WERI-Rb-1 (cell line): Measurements from ENCODE around the gene SESN2.

Experiments
- DNase-seq: peaks from one replicate; pipeline ENCODE4 v3.0.0-alpha.2; 2020
- H3K27ac ChIP-seq: fragments of 250-450 bp; sonication (Bioruptor Pico); 2 replicates; pipeline ENCODE4 v1.5.1; 2020; ENCODE audit warnings: mild to moderate bottlenecking, moderate library complexity
- H3K27me3 ChIP-seq: fragments of 250-450 bp; sonication (Bioruptor Pico); 2 replicates; pipeline ENCODE4 v1.5.1; 2021; ENCODE audit warnings: mild to moderate bottlenecking, low read depth, moderate library complexity; ENCODE audit not compliant: insufficient read depth, severe bottlenecking
- H3K36me3 ChIP-seq: fragments of 250-450 bp; sonication (Bioruptor Pico); 2 replicates; pipeline ENCODE4 v1.5.1; 2020; ENCODE audit warnings: mild to moderate bottlenecking, moderate library complexity
- H3K4me3 ChIP-seq: 2 replicates; pipeline ENCODE4 v1.5.1; 2011; ENCODE audit warnings: low read depth, mild to moderate bottlenecking, control low read depth, low read length
- H3K9me3 ChIP-seq: fragments of 250-450 bp; sonication (Bioruptor Pico); 2 replicates; pipeline ENCODE4 v1.5.1; 2021; ENCODE audit warnings: mild to moderate bottlenecking, moderate library complexity; ENCODE audit not compliant: severe bottlenecking
- TF ChIP-seq, protein P1 (sequence below): IDR thresholded peaks from 2 replicates; pipeline ENCODE4 v1.5.1; 2011; ENCODE audit warnings: low read depth, mild to moderate bottlenecking, control low read depth, inconsistent platforms, low read length

SESN2 gene

DNA sequence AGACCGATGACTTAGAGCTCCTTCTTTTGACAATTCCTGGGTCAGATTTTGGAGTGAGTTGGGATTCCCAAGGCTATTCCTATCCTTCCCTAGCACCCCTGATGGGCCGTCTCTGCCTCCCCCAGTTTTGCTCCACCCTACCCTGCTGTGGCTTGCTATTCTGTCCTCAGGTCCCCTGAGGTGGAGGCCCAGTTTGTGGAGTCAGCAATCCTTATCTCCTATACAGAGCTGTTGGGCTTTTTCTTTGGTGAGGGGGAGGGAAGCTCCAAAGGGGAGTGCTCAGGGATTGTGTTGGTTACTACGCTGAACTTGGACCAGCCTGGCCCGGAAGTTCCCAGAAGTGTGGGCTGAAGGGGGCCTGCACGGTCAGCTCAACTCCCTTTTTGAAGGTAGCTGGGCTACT, 7.6 kb downstream of the SESN2 start:
- DNase-seq, result no peak
- TF ChIP-seq, protein P1, sequence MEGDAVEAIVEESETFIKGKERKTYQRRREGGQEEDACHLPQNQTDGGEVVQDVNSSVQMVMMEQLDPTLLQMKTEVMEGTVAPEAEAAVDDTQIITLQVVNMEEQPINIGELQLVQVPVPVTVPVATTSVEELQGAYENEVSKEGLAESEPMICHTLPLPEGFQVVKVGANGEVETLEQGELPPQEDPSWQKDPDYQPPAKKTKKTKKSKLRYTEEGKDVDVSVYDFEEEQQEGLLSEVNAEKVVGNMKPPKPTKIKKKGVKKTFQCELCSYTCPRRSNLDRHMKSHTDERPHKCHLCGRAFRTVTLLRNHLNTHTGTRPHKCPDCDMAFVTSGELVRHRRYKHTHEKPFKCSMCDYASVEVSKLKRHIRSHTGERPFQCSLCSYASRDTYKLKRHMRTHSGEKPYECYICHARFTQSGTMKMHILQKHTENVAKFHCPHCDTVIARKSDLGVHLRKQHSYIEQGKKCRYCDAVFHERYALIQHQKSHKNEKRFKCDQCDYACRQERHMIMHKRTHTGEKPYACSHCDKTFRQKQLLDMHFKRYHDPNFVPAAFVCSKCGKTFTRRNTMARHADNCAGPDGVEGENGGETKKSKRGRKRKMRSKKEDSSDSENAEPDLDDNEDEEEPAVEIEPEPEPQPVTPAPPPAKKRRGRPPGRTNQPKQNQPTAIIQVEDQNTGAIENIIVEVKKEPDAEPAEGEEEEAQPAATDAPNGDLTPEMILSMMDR, result no peak
- Histone ChIP-seq H3K4me3 (no peak overlapping the region), H3K36me3 (peaks cover 8% of the 10 kb centered on the region), H3K27me3 (no peaks in the 10 kb centered on the region), H3K27ac (no peak overlapping the region), H3K9me3 (no peaks in the 10 kb centered on the region)

DNA sequence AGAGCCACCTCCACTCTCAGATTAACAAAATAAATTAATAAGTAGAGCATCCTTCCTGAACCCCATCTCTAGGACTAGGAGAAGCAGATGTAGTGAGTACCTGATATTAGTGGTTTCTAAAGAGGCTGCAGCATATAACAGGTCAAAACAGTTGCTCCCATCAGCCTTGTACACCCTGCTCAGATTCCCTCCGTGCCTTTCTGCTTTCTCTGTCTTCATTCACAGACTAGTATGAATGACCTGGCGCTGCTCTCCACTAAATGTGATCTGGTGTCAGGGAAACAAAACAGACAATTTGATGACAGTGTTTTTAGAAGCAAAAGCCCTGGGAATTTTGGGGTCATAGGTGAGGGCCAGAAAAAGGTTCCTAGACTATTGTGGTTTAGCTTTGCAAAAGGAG, 8.3 kb downstream of the SESN2 start:
- TF ChIP-seq, protein P1, result no peak

DNA sequence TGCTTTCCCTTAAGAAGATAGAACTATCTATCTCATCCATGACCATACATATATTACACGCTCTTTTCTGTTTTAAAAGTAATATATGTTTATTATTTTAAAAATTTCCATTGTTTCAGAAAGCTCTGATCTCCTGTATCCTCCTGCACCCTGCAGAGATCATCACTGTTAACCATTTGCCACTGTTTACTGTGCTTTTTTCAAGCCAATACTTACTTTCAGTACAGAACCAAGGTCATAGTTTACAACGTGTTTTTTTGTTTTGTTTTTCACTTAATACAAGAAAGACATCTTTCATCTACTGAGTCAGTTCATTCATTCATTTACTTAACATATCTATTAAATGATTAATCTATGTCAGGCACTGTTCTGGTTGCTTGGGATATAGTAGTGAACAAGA, 10.2 kb downstream of the SESN2 start:
- H3K36me3 ChIP-seq, result peaks cover 33% of the 10 kb centered on the region
- TF ChIP-seq, protein P1, result no peak

More for the DNA sequence above, 8.3 kb downstream of the SESN2 start:
- no peak overlapping the region for H3K27ac ChIP-seq
- no peaks in the 10 kb centered on the region for H3K9me3 ChIP-seq
- no peak overlapping the region for H3K4me3 ChIP-seq
- peaks cover 15% of the 10 kb centered on the region for H3K36me3 ChIP-seq
- no peaks in the 10 kb centered on the region for H3K27me3 ChIP-seq
- DNase-seq, result no peak

DNA sequence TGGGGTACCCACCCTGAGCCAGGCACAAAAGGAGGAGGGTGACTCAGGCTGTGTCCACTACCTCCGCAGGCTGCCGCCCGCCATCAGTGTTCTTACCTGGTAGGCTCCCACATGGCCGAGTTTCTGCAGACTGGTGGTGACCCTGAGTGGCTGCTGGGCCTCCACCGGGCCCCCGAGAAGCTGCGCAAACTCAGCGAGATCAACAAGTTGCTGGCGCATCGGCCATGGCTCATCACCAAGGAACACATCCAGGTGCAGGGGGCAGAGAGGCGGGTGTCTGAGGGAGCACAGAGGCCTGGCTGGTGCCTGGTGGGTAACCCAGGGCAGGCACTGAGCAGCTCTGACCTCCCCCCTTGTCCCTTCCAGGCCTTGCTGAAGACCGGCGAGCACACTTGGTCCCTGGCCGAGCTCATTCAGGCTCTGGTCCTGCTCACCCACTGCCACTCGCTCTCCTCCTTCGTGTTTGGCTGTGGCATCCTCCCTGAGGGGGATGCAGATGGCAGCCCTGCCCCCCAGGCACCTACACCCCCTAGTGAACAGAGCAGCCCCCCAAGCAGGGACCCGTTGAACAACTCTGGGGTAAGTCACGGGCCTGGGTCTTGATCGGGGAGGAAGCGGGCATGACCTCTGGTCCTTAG, 13.0 kb downstream of the SESN2 start:
- TF ChIP-seq, protein P1, result no peak
- Histone ChIP-seq H3K27me3 (no peaks in the 10 kb centered on the region), H3K9me3 (no peaks in the 10 kb centered on the region), H3K27ac (no peak overlapping the region), H3K4me3 (no peak overlapping the region), H3K36me3 (peaks cover 44% of the 10 kb centered on the region)
- DNase-seq, result no peak

More for the DNA sequence above, 10.2 kb downstream of the SESN2 start:
- Histone ChIP-seq H3K4me3 (no peak overlapping the region), H3K9me3 (no peaks in the 10 kb centered on the region), H3K27ac (no peak overlapping the region), H3K27me3 (no peaks in the 10 kb centered on the region)
- no peak for DNase-seq

DNA sequence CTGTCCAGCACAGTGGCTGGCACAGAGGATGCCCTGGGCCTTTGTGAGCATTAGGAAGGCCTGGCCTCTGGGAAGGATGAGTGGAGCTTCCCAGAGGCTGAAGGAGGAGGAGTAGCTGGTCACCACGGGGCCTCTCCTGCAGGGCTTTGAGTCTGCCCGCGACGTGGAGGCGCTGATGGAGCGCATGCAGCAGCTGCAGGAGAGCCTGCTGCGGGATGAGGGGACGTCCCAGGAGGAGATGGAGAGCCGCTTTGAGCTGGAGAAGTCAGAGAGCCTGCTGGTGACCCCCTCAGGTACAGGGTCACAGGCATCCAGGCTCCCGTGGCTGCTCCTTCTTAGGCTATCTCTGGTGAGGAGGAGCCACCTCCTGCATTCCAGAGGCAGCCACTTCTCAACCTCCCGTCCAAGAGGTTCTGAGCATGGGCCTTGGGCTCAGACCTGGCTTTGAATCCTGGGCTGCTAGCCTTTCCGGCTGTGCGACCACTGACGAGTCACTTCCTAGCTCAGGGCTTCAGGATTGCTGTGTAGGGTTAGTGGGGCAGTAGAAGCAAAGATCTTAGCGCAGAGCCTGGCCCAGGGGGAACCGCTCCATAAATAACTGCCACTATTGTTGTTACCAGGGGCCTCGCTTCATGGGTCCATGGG, 14.0 kb downstream of the SESN2 start:
- Histone ChIP-seq H3K27ac (no peak overlapping the region), H3K4me3 (no peak overlapping the region), H3K36me3 (peaks cover 54% of the 10 kb centered on the region), H3K27me3 (no peaks in the 10 kb centered on the region), H3K9me3 (no peaks in the 10 kb centered on the region)
- no peak for DNase-seq
- TF ChIP-seq, protein P1, result no peak
